ENCODE results near the gene ARHGEF7.
A peak's percentile ranks its signal among the peaks of the same experiment; 100 is the strongest.

Gene ARHGEF7

GRCh38 chr13:111177921-111178320 is 62.8 kb downstream of the ARHGEF7 start:
- peak; percentile 48 for DNase-seq (ENCODE audit: low read depth)
- H3K4me3 ChIP-seq (ENCODE audit: low read length), result no peak overlapping the region
- no peak for TF ChIP-seq CTCF (conservative IDR thresholded peaks at IDR 0.05; ENCODE audit: low read length)

GRCh38 chr13:111178402-111178801 is 63.3 kb downstream of the ARHGEF7 start:
- TF ChIP-seq CTCF (conservative IDR thresholded peaks at IDR 0.05; ENCODE audit: low read length), result no peak
- no peak for DNase-seq (ENCODE audit: low read depth)
- H3K4me3 ChIP-seq (ENCODE audit: low read length), result no peak overlapping the region

- TF ChIP-seq CTCF (conservative IDR thresholded peaks at IDR 0.05; ENCODE audit: low read length), result no peak
- DNase-seq (ENCODE audit: low read depth), result no peak
- H3K4me3 ChIP-seq (ENCODE audit: low read length), result no peak overlapping the region
Observed at GRCh38 chr13:111179908-111180760, 65.0 kb downstream of the ARHGEF7 start.

- no peak for DNase-seq (ENCODE audit: low read depth)
- H3K4me3 ChIP-seq (ENCODE audit: low read length), result no peak overlapping the region
- no peak for TF ChIP-seq CTCF (conservative IDR thresholded peaks at IDR 0.05; ENCODE audit: low read length)
Observed at GRCh38 chr13:111181977-111182376, 66.9 kb downstream of the ARHGEF7 start.

- no peak for DNase-seq (ENCODE audit: low read depth)
- TF ChIP-seq CTCF (conservative IDR thresholded peaks at IDR 0.05; ENCODE audit: low read length), result no peak
- H3K4me3 ChIP-seq (ENCODE audit: low read length), result no peak overlapping the region
Observed at GRCh38 chr13:111183087-111183645, 68.1 kb downstream of the ARHGEF7 start.

- no peak for TF ChIP-seq CTCF (conservative IDR thresholded peaks at IDR 0.05; ENCODE audit: low read length)
- H3K4me3 ChIP-seq (ENCODE audit: low read length), result no peak overlapping the region
- DNase-seq (ENCODE audit: low read depth), result no peak
Observed at GRCh38 chr13:111183959-111184358, 68.8 kb downstream of the ARHGEF7 start.

Measured in AG10803 (cell line).